Measurements from ENCODE around the gene KRABD2.

The KRABD2 gene

DNA sequence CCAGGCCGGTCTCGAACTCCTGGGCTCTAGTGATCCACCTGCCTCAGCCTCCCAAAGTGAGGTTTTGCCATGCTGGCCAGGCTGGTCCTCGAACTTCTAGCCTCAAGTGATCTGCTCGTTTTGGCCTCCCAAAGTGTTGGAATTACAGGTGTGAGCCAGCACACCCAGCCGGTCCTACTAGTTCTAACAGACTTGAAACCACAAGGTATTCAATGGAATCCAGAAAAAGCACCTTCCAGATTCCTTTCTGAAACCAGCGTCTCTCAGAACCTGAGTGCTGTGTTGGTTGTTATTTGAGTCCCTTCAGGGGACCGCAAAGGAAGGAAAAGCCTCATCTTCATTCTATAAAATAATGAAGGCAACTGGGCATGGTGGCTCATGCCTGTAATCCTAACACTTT is 4.1 kb downstream of the KRABD2 start:
- CTCF ChIA-PET = no interaction called here
- H3K4me3 Mint-ChIP-seq = no peak overlapping the region

DNA sequence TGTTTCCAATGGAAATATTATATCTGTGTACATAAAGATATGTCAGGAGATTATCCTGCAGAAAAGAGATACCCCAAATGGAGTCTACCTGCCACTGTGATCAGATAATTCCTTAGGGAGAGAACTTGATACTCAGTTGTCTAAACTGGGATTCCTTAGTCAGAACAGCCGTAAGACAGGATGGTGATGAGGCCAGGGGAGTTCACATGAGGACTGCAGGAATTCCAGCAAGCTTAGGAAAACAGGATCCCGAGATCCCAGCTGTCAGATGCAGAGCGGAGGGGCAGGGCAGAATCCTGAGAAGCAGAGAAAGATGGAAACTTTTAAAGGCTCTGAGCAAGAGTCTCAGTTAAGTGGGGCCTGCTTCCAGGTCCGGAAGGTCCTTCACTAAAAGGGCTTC is 4.7 kb downstream of the KRABD2 start:
- intact Hi-C loops (cut with micrococcal nuclease) = no loop called here
- CTCF ChIA-PET = no interaction called here

More for the DNA sequence above, 4.1 kb downstream of the KRABD2 start:
- Mint-ChIP-seq H3K27me3 (ENCODE audit: low read depth) (no peaks in the 10 kb centered on the region), H3K9me3 (no peaks in the 10 kb centered on the region), H3K36me3 (ENCODE audit: low read depth) (peaks cover 15% of the 10 kb centered on the region), H3K4me1 (ENCODE audit: low read depth) (peaks cover 26% of the 10 kb centered on the region), H3K27ac (no peak overlapping the region)
- no peak for DNase-seq
- intact Hi-C loops (cut with micrococcal nuclease) = no loop called here

DNA sequence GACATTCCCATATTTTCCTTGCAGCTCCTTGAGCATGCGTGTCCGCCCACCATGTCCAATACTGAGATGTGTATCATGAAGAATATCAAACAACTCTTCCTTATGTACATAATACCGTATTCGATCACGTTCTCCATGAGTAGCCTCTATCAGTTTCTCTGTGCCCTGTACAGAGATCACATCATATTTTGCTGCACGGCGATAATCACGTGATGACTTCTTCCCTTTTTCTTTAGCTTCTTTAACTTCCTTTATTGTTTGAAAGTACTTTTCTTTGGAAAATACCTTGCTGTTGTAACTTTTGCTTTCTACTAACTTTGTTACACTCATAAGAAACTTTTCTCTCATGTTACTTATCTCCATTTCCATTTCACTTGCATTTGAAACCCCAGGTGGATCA is 6.6 kb downstream of the KRABD2 start:
- Mint-ChIP-seq H3K27me3 (ENCODE audit: low read depth) (no peaks in the 10 kb centered on the region), H3K27ac (no peak overlapping the region), H3K4me1 (ENCODE audit: low read depth) (peaks cover 6% of the 10 kb centered on the region), H3K36me3 (ENCODE audit: low read depth) (peaks cover 5% of the 10 kb centered on the region), H3K9me3 (no peaks in the 10 kb centered on the region), H3K4me3 (no peak overlapping the region)
- CTCF ChIA-PET = interaction anchor here (1.2 kb wide), 1 partner anchor 69 kb away, joined by 3 read pairs; no protein-coding TSS in a partner anchor
- intact Hi-C loops (cut with micrococcal nuclease) = no loop called here
- DNase-seq = no peak

More for the DNA sequence above, 4.7 kb downstream of the KRABD2 start:
- Mint-ChIP-seq H3K36me3 (ENCODE audit: low read depth) (peaks cover 12% of the 10 kb centered on the region), H3K27me3 (ENCODE audit: low read depth) (no peaks in the 10 kb centered on the region), H3K4me1 (ENCODE audit: low read depth) (peaks cover 20% of the 10 kb centered on the region), H3K9me3 (no peaks in the 10 kb centered on the region), H3K4me3 (no peak overlapping the region), H3K27ac (no peak overlapping the region)
- no peak for DNase-seq

DNA sequence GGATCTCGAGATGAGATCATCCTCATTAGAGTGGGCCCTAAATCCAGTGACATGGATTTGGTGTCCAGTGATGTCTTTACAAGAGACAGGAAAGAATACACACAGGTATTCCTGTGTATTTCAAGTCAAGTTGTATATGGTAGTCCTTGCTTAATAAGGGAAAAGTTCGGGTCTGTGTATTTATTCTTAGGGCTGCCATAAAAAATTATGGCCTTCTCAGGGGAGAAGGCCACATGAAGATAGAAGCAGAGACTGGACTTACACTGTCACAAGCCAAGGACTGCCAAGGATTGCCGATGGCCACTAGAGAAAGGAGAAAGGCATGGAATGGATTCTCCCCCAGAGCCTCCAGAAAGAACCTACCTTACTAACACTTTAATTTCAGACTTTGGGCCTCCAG is 8.3 kb downstream of the KRABD2 start:
- H3K9me3 Mint-ChIP-seq = no peaks in the 10 kb centered on the region
- peaks cover 4% of the 10 kb centered on the region for H3K4me1 Mint-ChIP-seq (ENCODE audit: low read depth)
- DNase-seq = no peak
- intact Hi-C loops (cut with micrococcal nuclease) = no loop called here
- H3K4me3 Mint-ChIP-seq = no peak overlapping the region
- no peak overlapping the region for H3K27ac Mint-ChIP-seq
- peaks cover 5% of the 10 kb centered on the region for H3K36me3 Mint-ChIP-seq (ENCODE audit: low read depth)
- H3K27me3 Mint-ChIP-seq (ENCODE audit: low read depth) = no peaks in the 10 kb centered on the region
- CTCF ChIA-PET = no interaction called here

GRCh38 chr17:8366231-8366630 is 10.3 kb downstream of the KRABD2 start:
- intact Hi-C loops (cut with micrococcal nuclease) = no loop called here
- Mint-ChIP-seq H3K36me3 (ENCODE audit: low read depth) (peaks cover 5% of the 10 kb centered on the region), H3K27me3 (ENCODE audit: low read depth) (no peaks in the 10 kb centered on the region), H3K4me1 (ENCODE audit: low read depth) (peaks cover 4% of the 10 kb centered on the region), H3K4me3 (no peak overlapping the region), H3K9me3 (no peaks in the 10 kb centered on the region), H3K27ac (no peak overlapping the region)
- CTCF ChIA-PET = no interaction called here
- DNase-seq = no peak

DNA sequence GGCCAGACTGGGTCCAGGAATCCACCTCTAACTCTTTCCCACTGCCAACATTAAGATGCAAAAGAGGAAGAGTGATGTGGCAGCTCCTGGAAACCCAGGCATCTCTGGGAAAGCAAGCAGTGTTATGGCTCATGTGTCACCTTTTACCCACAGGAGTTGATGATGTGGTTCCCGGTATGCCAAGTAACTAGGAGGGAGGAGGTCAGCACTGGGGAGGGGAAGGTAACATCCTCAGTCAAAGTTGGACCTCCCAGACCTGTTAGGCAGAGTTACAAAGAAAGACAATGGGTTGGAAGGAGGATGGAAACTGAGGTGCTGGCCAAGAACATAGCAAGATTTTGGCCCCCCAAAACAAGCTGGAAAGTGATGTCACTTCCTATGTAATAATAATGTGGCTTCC is 11.4 kb downstream of the KRABD2 start:
- Mint-ChIP-seq H3K9me3 (no peaks in the 10 kb centered on the region), H3K27ac (no peak overlapping the region), H3K27me3 (ENCODE audit: low read depth) (no peaks in the 10 kb centered on the region), H3K4me3 (no peak overlapping the region), H3K36me3 (ENCODE audit: low read depth) (peaks cover 5% of the 10 kb centered on the region), H3K4me1 (ENCODE audit: low read depth) (peaks cover 4% of the 10 kb centered on the region)
- CTCF ChIA-PET = interaction anchor here (1.0 kb wide), 1 partner anchor 246 kb away, joined by 3 read pairs; no protein-coding TSS in a partner anchor
- DNase-seq = no peak
- intact Hi-C loops (cut with micrococcal nuclease) = no loop called here

DNA sequence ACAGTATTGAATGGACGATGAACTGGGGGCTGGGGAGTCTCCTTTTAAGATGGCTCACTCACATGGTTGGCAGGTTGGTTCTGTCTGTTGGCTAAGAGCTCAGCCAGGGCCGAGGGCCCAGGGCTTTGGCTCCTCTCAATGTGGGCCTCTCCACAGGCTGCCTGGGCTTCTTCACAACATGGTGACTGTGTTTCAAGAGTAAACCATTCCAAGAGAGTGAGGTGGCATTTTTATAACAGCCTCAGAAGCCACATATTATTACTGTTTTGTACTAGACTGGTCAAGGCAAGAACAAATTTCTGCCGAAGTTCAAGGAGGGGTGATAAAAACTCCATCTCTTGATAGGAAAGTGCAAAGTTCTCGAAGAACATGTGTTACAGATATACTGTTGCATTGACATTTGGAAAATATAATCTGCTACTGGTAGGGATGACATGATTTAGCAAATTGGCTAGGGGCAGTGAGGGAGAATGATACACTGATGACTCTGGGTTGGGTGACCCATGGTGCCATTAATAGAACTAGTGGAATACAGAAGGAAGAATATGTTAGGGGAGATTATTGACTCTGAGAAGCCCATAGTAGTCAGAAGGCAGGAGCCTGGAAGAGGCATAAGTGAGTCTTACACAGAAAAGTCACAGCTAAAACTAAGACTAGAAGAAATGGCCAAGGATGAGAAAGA is 13.7 kb downstream of the KRABD2 start:
- no peaks in the 10 kb centered on the region for H3K27me3 Mint-ChIP-seq (ENCODE audit: low read depth)
- peaks cover 7% of the 10 kb centered on the region for H3K4me1 Mint-ChIP-seq (ENCODE audit: low read depth)
- intact Hi-C loops (cut with micrococcal nuclease) = no loop called here
- no peak overlapping the region for H3K27ac Mint-ChIP-seq
- peaks cover 1% of the 10 kb centered on the region for H3K36me3 Mint-ChIP-seq (ENCODE audit: low read depth)
- CTCF ChIA-PET = interaction anchor here (1.0 kb wide), 1 partner anchor 14 kb away, joined by 4 read pairs; the partner anchor contains the start of gene KRABD2
- H3K4me3 Mint-ChIP-seq = no peak overlapping the region
- no peaks in the 10 kb centered on the region for H3K9me3 Mint-ChIP-seq
- no peak for DNase-seq

DNA sequence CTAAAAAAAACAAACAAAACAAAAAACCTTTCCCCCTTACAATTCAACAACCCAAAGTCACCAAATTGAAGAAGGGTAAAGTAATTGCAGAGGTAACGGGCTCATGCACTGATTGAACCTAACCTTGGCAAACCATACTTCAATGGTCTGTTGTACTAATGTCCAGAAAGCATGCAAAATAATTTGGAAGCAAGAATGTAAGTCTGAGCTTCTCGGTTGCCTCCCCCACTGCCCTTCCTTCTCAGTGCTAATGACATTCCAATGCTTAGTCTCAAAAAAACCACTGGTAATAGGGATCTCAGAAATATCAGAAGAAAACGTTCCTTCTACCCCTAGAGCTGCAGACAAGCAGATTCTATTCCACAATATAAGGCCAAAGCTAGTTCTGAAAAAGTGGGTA is 15.8 kb downstream of the KRABD2 start:
- Mint-ChIP-seq H3K9me3 (no peaks in the 10 kb centered on the region), H3K36me3 (ENCODE audit: low read depth) (no peaks in the 10 kb centered on the region), H3K27ac (no peak overlapping the region), H3K27me3 (ENCODE audit: low read depth) (no peaks in the 10 kb centered on the region), H3K4me1 (ENCODE audit: low read depth) (peaks cover 7% of the 10 kb centered on the region), H3K4me3 (no peak overlapping the region)
- DNase-seq = no peak
- CTCF ChIA-PET = interaction anchor here (1.1 kb wide), 1 partner anchor 16 kb away, joined by 3 read pairs; no protein-coding TSS in a partner anchor
- intact Hi-C loops (cut with micrococcal nuclease) = no loop called here

- CTCF ChIA-PET = interaction anchor here (0.5 to 1.1 kb wide), 2 partner anchors 17 to 35 kb away, joined by 3 to 5 read pairs; no protein-coding TSS in a partner anchor
- no peaks in the 10 kb centered on the region for H3K27me3 Mint-ChIP-seq (ENCODE audit: low read depth)
These were observed 16.2 kb downstream of the KRABD2 start for GRCh38 chr17:8360260-8360659.

DNA sequence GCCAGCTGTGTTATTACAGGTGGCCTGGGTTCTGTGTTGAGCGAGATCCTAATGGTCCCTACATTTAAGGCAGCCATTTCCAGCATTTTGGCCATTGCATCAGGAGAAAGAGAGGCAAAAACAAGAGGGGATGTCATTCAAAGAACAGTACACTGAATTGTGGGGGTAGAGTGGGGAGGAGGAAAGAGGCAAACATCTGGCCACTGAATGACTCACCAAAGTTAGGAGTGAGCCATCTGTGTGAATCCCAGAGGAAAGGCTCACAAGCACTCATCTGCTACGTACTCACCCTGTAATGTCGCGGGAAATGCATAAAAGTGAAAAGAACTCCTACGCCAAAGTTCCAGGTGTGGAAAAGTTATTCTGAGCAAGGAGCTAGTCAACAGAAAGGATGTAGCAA is 16.7 kb downstream of the KRABD2 start:
- Mint-ChIP-seq H3K27ac (no peak overlapping the region), H3K4me3 (no peak overlapping the region), H3K36me3 (ENCODE audit: low read depth) (no peaks in the 10 kb centered on the region), H3K4me1 (ENCODE audit: low read depth) (peaks cover 7% of the 10 kb centered on the region), H3K9me3 (no peaks in the 10 kb centered on the region), H3K27me3 (ENCODE audit: low read depth) (no peaks in the 10 kb centered on the region)
- no peak for DNase-seq
- CTCF ChIA-PET = interaction anchor here (0.5 to 1.1 kb wide), 2 partner anchors 17 to 34 kb away, joined by 3 to 5 read pairs; no protein-coding TSS in a partner anchor
- intact Hi-C loops (cut with micrococcal nuclease) = no loop called here

More at GRCh38 chr17:8360260-8360659, 16.2 kb downstream of the KRABD2 start:
- no peak for DNase-seq
- Mint-ChIP-seq H3K27ac (no peak overlapping the region), H3K36me3 (ENCODE audit: low read depth) (no peaks in the 10 kb centered on the region), H3K4me3 (no peak overlapping the region), H3K4me1 (ENCODE audit: low read depth) (peaks cover 7% of the 10 kb centered on the region), H3K9me3 (no peaks in the 10 kb centered on the region)
- intact Hi-C loops (cut with micrococcal nuclease) = no loop called here

GRCh38 chr17:8357910-8358309 is 18.6 kb downstream of the KRABD2 start:
- Mint-ChIP-seq H3K9me3 (no peaks in the 10 kb centered on the region), H3K27me3 (ENCODE audit: low read depth) (no peaks in the 10 kb centered on the region), H3K27ac (no peak overlapping the region), H3K36me3 (ENCODE audit: low read depth) (no peaks in the 10 kb centered on the region), H3K4me3 (no peak overlapping the region), H3K4me1 (ENCODE audit: low read depth) (peaks cover 7% of the 10 kb centered on the region)
- CTCF ChIA-PET = interaction anchor here (1.2 kb wide), 1 partner anchor 57 kb away, joined by 3 read pairs; no protein-coding TSS in a partner anchor
- intact Hi-C loops (cut with micrococcal nuclease) = no loop called here
- no peak for DNase-seq

DNA sequence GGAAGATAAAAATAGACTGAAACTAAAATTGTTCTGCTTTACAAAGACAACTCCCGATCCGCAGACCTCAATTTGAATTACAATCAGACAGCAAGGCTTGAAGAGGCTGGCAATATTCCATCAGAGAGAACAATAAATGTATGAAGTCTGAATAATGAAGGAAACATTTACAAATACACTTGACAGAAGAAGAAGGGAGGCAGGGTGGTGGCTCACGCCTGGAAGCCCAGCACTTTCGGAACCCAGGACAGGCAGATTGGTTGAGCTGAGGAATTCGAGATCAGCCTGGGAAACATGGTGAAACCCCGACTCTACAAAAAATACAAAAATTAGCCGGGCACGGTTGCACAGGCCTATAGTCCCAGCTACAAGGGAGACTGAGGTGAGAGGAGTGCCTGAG is 22.3 kb downstream of the KRABD2 start:
- DNase-seq = no peak
- Mint-ChIP-seq H3K9me3 (no peaks in the 10 kb centered on the region), H3K36me3 (ENCODE audit: low read depth) (no peaks in the 10 kb centered on the region), H3K27ac (no peak overlapping the region), H3K4me1 (ENCODE audit: low read depth) (no peaks in the 10 kb centered on the region), H3K4me3 (no peak overlapping the region), H3K27me3 (ENCODE audit: low read depth) (peaks cover 3% of the 10 kb centered on the region)
- intact Hi-C loops (cut with micrococcal nuclease) = no loop called here
- CTCF ChIA-PET = interaction anchor here (1.4 kb wide), 1 partner anchor 22 kb away, joined by 5 read pairs; no protein-coding TSS in a partner anchor

GRCh38 chr17:8353736-8354135 is 22.8 kb downstream of the KRABD2 start:
- CTCF ChIA-PET = no interaction called here
- H3K27ac Mint-ChIP-seq = no peak overlapping the region
- no peak overlapping the region for H3K4me3 Mint-ChIP-seq
- no peaks in the 10 kb centered on the region for H3K9me3 Mint-ChIP-seq
- H3K27me3 Mint-ChIP-seq (ENCODE audit: low read depth) = peaks cover 3% of the 10 kb centered on the region
- intact Hi-C loops (cut with micrococcal nuclease) = no loop called here
- DNase-seq = no peak
- no peaks in the 10 kb centered on the region for H3K36me3 Mint-ChIP-seq (ENCODE audit: low read depth)
- H3K4me1 Mint-ChIP-seq (ENCODE audit: low read depth) = no peaks in the 10 kb centered on the region

All from activated naive CD4-positive, alpha-beta T cell treated with anti-CD3 and anti-CD28 coated beads for 36 hours (primary cell).